HEK293T (cell line): ENCODE measurements around the gene ASB2.

ENCODE experiments used
- ARNT ChIP-seq: fragments of 450-650 bp; IDR thresholded peaks from 2 replicates; pipeline ENCODE4 v1.6.1; 2017; ENCODE audit warnings: mild to moderate bottlenecking
- BHLHE40 ChIP-seq: fragments of 450-650 bp; IDR thresholded peaks from 2 replicates; pipeline ENCODE4 v1.6.1; 2016; ENCODE audit warnings: mild to moderate bottlenecking, moderate library complexity, borderline replicate concordance
- CTBP1 ChIP-seq: fragments of 450-650 bp; IDR thresholded peaks from 2 replicates; pipeline ENCODE4 v1.6.1; 2016; ENCODE audit warnings: borderline replicate concordance
- ELF4 ChIP-seq: fragments of 450-650 bp; IDR thresholded peaks from 2 replicates; pipeline ENCODE4 v1.6.1; 2017; ENCODE audit warnings: antibody characterized with exemption
- FOXA1 ChIP-seq: fragments of 450-650 bp; IDR thresholded peaks from 2 replicates; pipeline ENCODE4 v1.6.1; 2016; ENCODE audit warnings: mild to moderate bottlenecking
- FOXK2 ChIP-seq: fragments of 450-650 bp; IDR thresholded peaks from 2 replicates; pipeline ENCODE4 v1.6.1; 2016; ENCODE audit warnings: mild to moderate bottlenecking
- HDGF ChIP-seq: fragments of 450-650 bp; IDR thresholded peaks from 2 replicates; pipeline ENCODE4 v1.6.1; 2017; ENCODE audit warnings: antibody characterized with exemption, borderline replicate concordance
- L3MBTL2 ChIP-seq: fragments of 450-650 bp; conservative IDR thresholded peaks from 2 replicates; pipeline ENCODE4 v1.6.1; 2016; ENCODE audit warnings: mild to moderate bottlenecking
- LEF1 ChIP-seq: fragments of 450-650 bp; IDR thresholded peaks from 2 replicates; pipeline ENCODE4 v1.6.1; 2017; ENCODE audit warnings: mild to moderate bottlenecking, borderline replicate concordance
- SP1 ChIP-seq: fragments of 450-650 bp; IDR thresholded peaks from 2 replicates; pipeline ENCODE4 v1.6.1; 2017
- SUZ12 ChIP-seq: fragments of 450-650 bp; IDR thresholded peaks from 2 replicates; pipeline ENCODE4 v1.6.1; 2016; ENCODE audit warnings: mild to moderate bottlenecking
- TARDBP ChIP-seq: fragments of 450-650 bp; IDR thresholded peaks from 2 replicates; pipeline ENCODE4 v1.6.1; 2016

DNA sequence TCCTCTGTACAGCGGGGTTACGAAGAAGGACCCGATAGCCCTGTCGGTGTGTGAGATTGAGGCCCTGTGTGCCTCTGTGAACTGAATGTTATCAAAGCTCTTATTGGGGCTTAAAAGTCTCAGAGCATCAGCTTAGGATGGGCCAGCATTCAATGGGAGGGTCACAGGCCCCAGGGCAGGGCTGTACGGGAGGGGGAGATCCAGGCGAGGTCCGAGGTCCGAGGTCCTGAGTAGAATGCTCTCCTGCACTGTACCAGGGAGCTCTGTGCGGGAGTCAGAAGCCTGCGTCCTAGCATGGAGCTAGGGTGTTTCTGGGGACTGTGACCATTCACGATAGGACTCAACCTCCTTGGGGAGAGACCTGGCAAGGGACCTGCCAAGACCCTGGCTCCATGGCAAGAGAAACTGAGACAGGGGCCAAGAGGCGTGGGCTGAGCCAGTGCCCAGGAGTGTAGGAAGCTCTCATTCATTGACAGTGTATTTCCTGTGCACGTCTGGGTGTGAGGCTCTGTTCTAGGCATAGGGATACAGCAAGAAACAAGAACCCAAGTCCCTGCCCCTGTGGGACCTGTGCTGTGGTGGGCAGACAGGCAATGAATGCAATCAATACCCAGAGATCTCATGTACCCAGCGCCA, 61.2 kb downstream of the ASB2 start:
- TF ChIP-seq SP1 (no peak), SUZ12 (no peak), LEF1 (no peak), TARDBP (no peak), HDGF (no peak), ARNT (no peak), BHLHE40 (no peak), FOXK2 (no peak), L3MBTL2 (no peak), ELF4 (no peak), CTBP1 (no peak), FOXA1 (no peak)
